Measurements from ENCODE around the gene SPAG5. TPM values are rescaled to one million over a fixed set of nuclear protein-coding genes. Genes with fewer than 3 reads are reported as not detected.

Gene SPAG5
- total RNA-seq, 1 experiment from 2014 or later = 84.5 TPM

- no peak for DNase-seq (ENCODE audit: low read depth)
Observed at GRCh38 chr17:28573966-28574480, 24.8 kb downstream of the SPAG5 start.

DNA sequence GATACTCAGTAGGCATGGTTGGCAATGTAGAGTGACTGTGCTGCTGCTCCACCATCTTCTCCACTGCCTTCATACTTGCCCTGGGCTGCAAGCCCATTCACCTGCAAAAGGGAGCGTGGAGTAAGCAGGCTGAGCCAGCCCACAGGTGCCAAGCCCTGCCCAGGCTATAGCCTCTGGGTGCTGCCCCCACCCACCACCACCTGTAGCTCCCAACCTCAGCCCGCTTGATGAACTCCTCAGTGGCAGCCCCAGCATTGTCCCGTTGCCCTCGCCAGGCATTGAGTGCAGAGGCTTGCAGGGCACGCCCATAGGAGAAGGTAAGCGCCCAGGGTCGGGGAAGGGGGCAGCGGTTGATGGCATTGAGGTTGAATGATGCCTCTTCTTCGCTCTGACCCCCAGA, 25.3 kb downstream of the SPAG5 start:
- DNase-seq (ENCODE audit: low read depth) = no peak

DNA sequence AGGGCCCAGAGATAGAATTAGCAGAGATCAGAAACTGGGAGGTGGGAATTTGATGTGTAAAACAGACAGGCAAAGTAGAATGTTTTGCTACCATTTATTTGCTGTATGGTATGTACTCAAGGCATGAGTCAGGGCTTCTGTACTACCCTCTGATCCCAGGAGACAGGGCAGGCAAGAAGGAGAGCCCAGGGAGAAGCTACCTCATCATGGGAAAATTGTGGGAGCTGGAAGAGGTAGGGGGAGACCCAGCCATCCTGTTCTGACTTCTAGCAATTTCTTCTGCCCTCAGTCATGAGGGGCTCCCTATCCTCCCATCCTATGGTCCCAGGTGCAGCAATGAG, 25.8 kb downstream of the SPAG5 start:
- DNase-seq (ENCODE audit: low read depth) = no peak

- no peak for DNase-seq (ENCODE audit: low read depth)
Observed at GRCh38 chr17:28572259-28573039, 26.4 kb downstream of the SPAG5 start.

- peak; percentile 90 for DNase-seq (ENCODE audit: low read depth)
Observed at GRCh38 chr17:28571361-28572122, 27.3 kb downstream of the SPAG5 start, which contains the start of gene PIGS. Gene PIGS (minus strand): TSS chr17:28571524. CDS start chr17:28571496, 28 bp downstream.

DNA sequence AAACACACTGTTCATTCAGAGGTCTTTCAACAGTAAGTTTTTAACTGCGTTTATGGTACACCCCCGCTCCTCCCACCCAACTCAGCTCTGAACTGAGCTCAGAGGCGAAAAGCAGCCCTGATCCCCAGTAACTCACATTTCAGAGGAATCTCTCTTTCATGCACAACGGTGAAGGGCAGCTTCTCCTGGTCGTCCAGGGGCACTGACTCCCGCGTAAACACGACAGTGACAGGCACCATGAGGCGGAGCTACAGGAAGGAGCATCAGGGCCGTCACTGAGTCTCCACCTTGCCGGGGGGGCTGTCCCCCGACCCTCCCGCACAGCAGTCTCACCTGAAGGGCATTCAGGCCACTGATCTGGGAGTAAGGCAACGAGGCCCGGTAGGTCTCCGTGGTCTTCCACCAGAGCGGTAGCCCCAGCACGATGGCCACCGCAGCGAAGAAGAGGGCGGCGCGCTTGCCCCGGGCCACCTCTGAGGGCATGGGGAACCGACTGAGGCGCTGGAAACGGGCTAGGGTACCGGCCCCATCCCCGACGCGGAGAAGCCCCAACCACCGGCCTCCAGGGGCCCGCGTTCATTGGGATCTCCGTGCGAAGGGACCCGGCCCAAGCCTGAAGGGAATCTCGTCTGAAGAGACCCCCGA, 28.0 kb downstream of the SPAG5 start:
- no peak for DNase-seq (ENCODE audit: low read depth)

DNA sequence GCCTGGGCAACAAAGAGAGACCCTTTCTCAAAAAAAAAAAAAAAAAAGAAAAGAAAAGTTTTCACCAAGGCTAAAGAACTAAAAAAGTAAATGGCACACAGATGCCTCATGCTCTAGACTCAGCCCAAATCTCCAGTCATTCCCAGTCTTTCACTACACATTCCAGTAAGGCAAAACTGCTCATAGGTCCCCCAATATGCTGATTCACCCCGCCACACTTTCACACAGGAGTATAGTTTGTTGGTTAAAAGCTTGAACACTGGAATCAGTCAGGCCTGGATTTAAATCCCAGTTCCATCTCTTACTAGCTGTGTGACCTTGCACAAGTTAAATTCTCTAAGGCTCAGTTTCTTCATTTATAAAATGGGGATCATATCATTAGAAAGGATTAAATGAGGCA, 29.4 kb downstream of the SPAG5 start:
- DNase-seq (ENCODE audit: low read depth) = no peak

DNA sequence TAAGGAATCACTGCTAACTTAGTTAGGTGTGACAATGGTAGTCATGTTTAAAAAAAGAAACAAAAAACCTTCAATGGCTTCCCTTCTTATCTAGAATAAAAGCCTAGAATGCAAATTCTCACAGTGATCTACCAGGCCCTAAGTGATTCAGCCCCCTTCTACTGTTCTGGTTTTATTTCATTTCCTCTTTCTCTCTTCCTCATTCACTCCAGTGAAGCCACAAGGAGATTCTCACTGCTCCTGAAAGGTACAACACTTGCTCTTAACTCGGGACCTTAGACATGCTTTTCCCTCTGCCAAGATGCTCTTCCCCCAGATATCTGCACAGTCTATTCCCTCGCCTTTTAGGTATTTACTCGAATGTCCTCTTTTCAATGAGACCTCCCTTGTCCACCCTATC, 31.2 kb downstream of the SPAG5 start:
- no peak for DNase-seq (ENCODE audit: low read depth)

GRCh38 chr17:28563475-28563874, 35.4 kb downstream of the SPAG5 start:
- no peak for DNase-seq (ENCODE audit: low read depth)

DNA sequence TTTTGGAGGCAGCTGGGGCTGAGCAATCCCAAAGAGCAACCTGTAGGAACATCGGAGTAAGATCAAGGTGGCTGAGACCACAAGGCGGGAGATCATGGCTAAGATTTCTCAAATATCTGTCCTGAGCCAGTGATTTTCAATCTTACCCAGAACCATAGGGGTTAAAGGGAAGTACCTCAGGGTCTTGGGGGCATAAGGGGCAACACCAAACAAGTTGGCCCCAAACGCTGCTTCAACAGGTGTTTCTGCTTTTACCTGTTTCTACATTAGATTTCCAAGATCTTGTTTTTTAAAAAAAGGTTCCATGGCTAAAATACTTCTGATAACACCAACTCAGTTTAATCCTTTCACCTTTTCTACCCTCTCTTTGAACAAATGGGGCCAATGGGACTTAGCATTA, 43.8 kb downstream of the SPAG5 start:
- DNase-seq (ENCODE audit: low read depth) = no peak

DNA sequence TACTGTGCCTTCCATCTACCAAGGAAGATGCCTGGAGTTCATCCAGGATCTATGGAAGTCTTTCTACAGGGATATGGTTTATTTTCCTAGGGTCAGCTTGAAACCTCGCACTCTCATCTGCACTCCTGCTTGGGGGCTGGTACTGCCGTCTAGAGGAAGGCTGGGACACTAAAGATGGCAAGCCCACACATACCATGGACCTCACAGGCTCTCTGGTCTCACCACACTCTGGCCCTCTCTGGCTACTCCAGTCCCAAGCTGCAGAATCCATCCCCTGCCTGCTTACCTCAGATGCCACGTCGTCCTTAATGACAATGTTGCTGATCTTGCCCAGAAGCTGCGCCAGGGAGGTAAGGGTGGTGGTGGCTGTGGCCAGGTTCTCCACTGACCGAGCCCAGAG, 44.3 kb downstream of the SPAG5 start:
- no peak for DNase-seq (ENCODE audit: low read depth)

DNA sequence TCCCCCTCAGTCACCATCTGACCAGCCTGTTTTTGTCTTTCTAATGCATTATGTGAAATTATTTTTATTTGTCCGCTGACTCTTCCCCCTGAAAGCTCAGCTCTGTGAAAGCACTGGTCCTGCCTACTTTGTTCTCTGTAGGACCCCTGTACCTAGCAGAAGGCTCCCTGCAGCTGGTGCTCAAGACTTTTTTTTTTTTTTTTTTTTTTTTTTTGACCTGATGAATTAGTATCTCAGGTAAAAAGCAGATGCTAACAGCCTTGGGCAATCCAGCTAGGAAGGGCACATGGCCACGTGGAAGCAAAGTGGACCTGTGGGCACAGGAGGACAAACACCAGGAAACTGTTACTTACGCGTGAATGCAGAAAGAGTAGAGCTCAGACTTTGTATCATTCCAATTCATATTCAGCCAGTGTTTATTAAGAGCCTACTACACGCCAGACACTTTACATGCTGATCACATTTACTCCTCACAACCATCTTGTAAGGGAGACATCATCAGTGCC, 45.8 kb downstream of the SPAG5 start:
- no peak for DNase-seq (ENCODE audit: low read depth)

GRCh38 chr17:28552176-28552999, 46.4 kb downstream of the SPAG5 start, which contains the start of gene UNC119:
Gene UNC119 (minus strand): TSS chr17:28552624. CDS start chr17:28552557, 67 bp downstream.
- peak; percentile 27 for DNase-seq (ENCODE audit: low read depth)

DNA sequence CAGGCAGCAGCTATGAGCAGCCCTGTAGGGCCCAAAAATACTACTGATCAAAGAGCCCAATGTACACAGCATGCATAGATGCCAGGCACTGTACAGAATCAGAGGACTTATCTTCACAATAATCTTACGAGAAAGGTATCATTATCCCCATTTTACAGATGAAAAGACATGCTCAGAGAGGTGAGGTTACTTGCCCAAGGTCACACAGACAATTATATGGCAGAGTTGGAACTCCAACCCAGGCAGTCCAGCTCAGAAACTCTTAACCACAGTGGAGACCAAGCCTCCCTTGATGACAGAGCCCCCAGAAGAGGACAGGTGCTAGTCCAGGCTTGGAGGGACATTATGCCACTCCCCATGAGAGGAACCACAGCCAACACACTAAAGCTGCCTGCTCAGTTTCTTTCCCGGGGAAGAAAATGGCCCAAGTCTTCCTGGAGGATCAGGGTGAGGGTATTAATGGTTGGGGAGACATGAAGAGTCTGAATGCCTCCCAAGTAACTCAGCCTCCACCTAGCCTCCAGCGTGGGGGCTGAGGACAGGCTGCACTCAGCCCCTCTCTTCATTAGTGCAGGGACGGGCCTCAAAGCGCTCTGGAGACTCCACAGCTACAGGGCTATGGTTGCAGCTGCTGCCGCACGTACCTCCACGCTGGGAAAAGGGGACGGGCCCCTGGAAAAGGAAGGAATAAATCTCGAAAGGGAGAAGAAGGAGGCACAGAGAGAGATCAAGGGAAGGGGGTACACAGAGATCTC, 47.2 kb downstream of the SPAG5 start:
- no peak for DNase-seq (ENCODE audit: low read depth)

- DNase-seq (ENCODE audit: low read depth) = no peak
Observed at GRCh38 chr17:28550858-28551257, 48.0 kb downstream of the SPAG5 start.

- no peak for DNase-seq (ENCODE audit: low read depth)
Observed at GRCh38 chr17:28549236-28550132, 49.3 kb downstream of the SPAG5 start.

- DNase-seq (ENCODE audit: low read depth) = no peak
Observed at GRCh38 chr17:28548417-28549130, 50.3 kb downstream of the SPAG5 start.

Measured in HT1080 (cell line).